ENCODE results near the gene DYNLT2B. TPM values are rescaled to one million over a fixed set of nuclear protein-coding genes. Genes with fewer than 3 reads are reported as not detected.

Gene DYNLT2B
- total RNA-seq, 2 donors from 2014 or later, result 4.0 to 7.6 TPM

DNA sequence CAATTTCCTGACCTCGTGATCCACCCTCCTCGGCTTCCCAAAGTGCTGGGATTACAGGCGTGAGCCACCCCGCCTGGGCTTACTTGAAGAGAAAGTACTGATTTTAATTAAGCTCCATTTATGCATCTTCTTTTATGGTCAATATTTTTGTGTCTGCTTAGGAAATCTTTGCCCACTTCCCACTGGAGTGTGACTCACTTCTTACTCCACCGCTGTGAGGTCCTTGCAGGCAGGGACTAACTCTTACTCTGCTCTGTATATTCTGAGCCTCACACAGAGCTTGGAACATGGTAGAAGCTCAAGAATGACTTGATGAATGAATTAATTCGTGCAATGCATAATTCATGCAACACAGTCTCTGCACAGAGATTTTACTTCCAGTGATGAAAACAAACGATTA, 23.1 kb upstream of the DYNLT2B start:
- Histone ChIP-seq H3K4me3 (no peak overlapping the region), H3K27ac (no peak overlapping the region), H3K36me3 (no peaks in the 10 kb centered on the region), H3K9ac (ENCODE audit: low read depth in 2 of 2, low read length in 2 of 2) (no peak overlapping the region), H3K4me1 (no peaks in the 10 kb centered on the region), H3K27me3 (no peaks in the 10 kb centered on the region), H3K9me3 (no peaks in the 10 kb centered on the region)
- intact Hi-C loops (cut with DNase I), result no loop called here
- TF ChIP-seq, protein P1, sequence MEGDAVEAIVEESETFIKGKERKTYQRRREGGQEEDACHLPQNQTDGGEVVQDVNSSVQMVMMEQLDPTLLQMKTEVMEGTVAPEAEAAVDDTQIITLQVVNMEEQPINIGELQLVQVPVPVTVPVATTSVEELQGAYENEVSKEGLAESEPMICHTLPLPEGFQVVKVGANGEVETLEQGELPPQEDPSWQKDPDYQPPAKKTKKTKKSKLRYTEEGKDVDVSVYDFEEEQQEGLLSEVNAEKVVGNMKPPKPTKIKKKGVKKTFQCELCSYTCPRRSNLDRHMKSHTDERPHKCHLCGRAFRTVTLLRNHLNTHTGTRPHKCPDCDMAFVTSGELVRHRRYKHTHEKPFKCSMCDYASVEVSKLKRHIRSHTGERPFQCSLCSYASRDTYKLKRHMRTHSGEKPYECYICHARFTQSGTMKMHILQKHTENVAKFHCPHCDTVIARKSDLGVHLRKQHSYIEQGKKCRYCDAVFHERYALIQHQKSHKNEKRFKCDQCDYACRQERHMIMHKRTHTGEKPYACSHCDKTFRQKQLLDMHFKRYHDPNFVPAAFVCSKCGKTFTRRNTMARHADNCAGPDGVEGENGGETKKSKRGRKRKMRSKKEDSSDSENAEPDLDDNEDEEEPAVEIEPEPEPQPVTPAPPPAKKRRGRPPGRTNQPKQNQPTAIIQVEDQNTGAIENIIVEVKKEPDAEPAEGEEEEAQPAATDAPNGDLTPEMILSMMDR (IDR thresholded peaks at IDR 0.05), result no peak
- DNase-seq, result no peak

DNA sequence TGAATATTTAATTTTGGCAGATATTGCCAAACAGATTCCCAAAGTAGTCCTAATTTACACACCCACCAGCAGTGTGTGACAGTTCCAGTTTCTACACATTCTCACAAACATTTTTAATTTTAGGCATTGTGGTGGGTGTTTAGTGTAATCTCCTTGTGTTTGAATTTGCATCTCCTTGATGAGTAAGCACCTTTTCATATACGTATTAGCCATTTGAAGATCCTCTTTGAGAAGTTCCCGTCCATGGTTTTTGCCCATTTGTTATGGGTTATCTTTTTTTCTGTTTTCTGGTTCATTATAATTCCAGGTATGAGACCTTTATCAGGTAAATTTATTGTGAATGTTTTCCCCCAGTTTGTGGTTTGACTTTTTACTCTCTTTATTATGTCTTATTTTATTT, 22.4 kb upstream of the DYNLT2B start:
- H3K27me3 ChIP-seq, result no peaks in the 10 kb centered on the region
- no peak for DNase-seq
- H3K4me1 ChIP-seq, result no peaks in the 10 kb centered on the region
- H3K9ac ChIP-seq (ENCODE audit: low read depth in 2 of 2, low read length in 2 of 2), result no peak overlapping the region
- H3K4me3 ChIP-seq, result no peak overlapping the region
- no peaks in the 10 kb centered on the region for H3K9me3 ChIP-seq
- no peak overlapping the region for H3K27ac ChIP-seq
- H3K36me3 ChIP-seq, result no peaks in the 10 kb centered on the region
- intact Hi-C loops (cut with DNase I), result no loop called here
- TF ChIP-seq, protein P1 (IDR thresholded peaks at IDR 0.05), result no peak

DNA sequence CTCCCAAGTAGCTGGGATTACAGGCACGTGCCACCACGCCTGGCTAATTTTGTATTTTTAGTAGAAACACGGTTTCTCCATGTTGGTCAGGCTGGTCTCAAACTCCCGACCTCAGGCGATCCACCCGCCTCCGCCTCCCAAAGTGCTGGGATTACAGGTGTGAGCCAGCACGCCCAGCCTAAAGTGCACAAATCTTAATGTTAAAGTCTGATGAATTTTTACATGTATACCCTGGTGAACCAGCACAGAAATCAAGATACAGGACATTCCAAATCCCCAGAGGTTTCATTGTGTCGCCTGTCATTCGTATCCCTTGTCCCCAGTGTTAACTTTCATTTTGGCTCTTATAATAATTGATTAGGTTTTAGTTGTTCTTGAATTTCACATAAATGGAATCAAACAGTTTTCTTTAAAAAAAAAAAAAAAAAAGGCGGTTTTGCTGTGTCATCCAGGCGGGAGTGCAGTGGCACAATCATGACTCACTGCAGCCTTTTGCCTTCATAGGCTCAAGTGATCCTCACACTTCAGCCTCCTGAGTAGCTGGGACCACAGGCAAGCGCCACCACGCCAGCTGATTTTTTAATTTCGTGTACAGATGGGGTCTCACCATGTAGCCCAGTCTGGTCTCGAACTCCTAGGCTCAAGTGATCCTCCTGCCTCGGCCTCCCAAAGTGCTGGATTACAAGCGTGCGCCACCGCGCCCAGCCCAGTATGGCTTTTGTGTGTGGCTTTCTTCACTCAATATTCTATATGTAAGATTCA, 21.6 kb upstream of the DYNLT2B start:
- no peak for DNase-seq
- intact Hi-C loops (cut with DNase I), result no loop called here
- no peak overlapping the region for H3K9ac ChIP-seq (ENCODE audit: low read depth in 2 of 2, low read length in 2 of 2)
- TF ChIP-seq, protein P1 (IDR thresholded peaks at IDR 0.05), result no peak
- no peaks in the 10 kb centered on the region for H3K9me3 ChIP-seq
- no peaks in the 10 kb centered on the region for H3K27me3 ChIP-seq
- no peaks in the 10 kb centered on the region for H3K36me3 ChIP-seq
- H3K4me1 ChIP-seq, result no peaks in the 10 kb centered on the region
- no peak overlapping the region for H3K27ac ChIP-seq
- no peak overlapping the region for H3K4me3 ChIP-seq

DNA sequence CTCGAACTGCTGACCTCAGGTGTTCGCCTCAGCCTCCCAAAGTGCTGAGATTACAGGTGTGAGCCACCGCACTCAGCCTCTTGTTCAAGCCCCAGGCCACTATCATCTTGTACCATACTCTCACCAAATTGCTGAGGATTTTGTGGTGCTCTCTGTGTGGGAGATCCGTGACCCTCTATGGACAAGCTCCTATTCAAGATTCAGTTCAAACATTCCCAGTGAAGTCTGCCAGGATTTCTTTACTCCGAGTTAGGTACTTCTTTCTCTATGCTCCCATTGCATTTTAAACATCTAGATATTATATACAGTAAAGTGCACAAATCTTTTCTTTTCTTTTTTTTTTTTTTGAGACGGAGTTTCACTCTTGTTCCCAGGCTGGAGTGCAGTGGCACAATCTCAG, 21.0 kb upstream of the DYNLT2B start:
- Histone ChIP-seq H3K27ac (no peak overlapping the region), H3K9ac (ENCODE audit: low read depth in 2 of 2, low read length in 2 of 2) (no peak overlapping the region), H3K36me3 (no peaks in the 10 kb centered on the region), H3K27me3 (no peaks in the 10 kb centered on the region), H3K9me3 (no peaks in the 10 kb centered on the region), H3K4me1 (no peaks in the 10 kb centered on the region), H3K4me3 (no peak overlapping the region)
- TF ChIP-seq, protein P1 (IDR thresholded peaks at IDR 0.05), result no peak
- no peak for DNase-seq
- intact Hi-C loops (cut with DNase I), result no loop called here

DNA sequence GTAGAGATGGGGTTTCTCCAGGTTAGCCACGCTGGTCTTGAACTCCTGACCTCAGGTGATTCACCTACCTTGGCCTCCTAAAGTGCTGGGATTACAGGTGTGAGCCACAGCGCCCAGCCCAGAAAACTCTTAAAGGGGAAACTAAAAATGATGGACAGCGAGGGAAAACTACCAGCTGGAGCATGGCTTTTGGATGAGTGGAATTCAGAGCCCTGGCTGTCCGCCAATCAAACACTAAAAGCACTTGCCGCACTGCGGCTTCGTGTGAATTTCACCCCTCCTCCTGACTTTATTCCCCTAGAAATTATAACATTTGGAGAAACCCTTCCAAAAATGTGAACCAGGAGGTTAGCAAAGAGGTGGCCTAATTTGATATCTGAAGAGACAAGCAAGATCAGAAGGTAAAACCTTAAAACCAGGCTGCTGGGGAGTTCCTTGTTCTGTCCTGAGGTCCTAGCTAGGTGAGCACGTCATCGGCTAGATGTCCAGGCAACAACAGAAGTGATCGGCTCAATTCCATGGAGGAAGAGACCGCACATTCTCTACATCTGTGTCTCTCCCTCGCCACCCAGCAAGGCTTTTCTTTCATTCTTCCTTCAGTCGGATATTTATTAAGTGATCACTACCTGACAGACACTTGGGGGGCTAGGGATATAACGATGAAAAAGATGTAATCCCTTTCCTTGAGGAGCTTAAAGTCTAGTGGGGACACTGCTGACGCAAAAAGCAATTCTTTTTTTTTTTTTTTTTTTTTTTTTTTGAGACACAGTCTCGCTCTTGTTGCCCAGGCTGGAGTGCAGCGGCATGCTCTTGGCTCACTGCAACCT, 18.5 kb upstream of the DYNLT2B start:
- Histone ChIP-seq H3K27ac (no peak overlapping the region), H3K27me3 (no peaks in the 10 kb centered on the region), H3K9me3 (no peaks in the 10 kb centered on the region), H3K4me3 (no peak overlapping the region), H3K36me3 (no peaks in the 10 kb centered on the region), H3K4me1 (no peaks in the 10 kb centered on the region), H3K9ac (ENCODE audit: low read depth in 2 of 2, low read length in 2 of 2) (no peak overlapping the region)
- no peak for DNase-seq
- TF ChIP-seq, protein P1 (IDR thresholded peaks at IDR 0.05), result no peak
- intact Hi-C loops (cut with DNase I), result no loop called here
